ENCODE results near the gene AGL. TPM values are rescaled to one million over a fixed set of nuclear protein-coding genes. Genes with fewer than 3 reads are reported as not detected.

Gene AGL
- total and polyA plus RNA-seq, 12 donors: 10.5 to 73.1 (median 54.6) TPM

DNA sequence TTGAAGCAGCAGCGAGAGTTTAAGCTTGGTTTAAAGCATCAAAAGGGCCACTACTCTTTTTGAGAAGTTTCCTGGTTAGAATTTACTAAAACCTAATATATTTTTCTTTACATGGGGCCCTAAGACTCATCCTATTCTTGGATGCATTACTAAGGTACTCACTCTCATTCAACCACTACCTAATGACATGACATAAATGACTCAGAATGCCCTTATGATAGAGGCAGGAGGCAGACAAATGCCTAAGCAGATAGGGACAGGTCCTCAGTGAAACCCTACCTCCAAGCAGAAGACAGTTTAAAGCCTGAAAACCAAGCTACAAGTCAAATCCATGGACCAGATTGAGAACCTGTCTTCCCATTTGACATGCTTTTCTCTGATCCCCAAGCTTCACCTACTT lies 85.4 kb downstream of the AGL start:
- H3K9me3 ChIP-seq: no peaks in the 10 kb centered on the region
- H3K4me3 ChIP-seq: no peak overlapping the region
- no peak for DNase-seq
- no peak for ATAC-seq
- peaks cover 0 to 3% (median 0%) of the 10 kb centered on the region in 7 donors for H3K27me3 ChIP-seq
- intact Hi-C loops (cut with DNase I): loop anchor here in 1 of 10 donors (5.0 kb wide), 1 partner anchor 42 kb away; no protein-coding TSS in a partner anchor
- H3K4me1 ChIP-seq: no peaks in the 10 kb centered on the region
- 84 to 85% methylated on average over 1 of the region's 1 CpG for WGBS, 2 donors
- no peak overlapping the region for H3K27ac ChIP-seq
- TF ChIP-seq, protein P1, sequence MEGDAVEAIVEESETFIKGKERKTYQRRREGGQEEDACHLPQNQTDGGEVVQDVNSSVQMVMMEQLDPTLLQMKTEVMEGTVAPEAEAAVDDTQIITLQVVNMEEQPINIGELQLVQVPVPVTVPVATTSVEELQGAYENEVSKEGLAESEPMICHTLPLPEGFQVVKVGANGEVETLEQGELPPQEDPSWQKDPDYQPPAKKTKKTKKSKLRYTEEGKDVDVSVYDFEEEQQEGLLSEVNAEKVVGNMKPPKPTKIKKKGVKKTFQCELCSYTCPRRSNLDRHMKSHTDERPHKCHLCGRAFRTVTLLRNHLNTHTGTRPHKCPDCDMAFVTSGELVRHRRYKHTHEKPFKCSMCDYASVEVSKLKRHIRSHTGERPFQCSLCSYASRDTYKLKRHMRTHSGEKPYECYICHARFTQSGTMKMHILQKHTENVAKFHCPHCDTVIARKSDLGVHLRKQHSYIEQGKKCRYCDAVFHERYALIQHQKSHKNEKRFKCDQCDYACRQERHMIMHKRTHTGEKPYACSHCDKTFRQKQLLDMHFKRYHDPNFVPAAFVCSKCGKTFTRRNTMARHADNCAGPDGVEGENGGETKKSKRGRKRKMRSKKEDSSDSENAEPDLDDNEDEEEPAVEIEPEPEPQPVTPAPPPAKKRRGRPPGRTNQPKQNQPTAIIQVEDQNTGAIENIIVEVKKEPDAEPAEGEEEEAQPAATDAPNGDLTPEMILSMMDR (IDR thresholded peaks at IDR 0.05): no peak
- H3K36me3 ChIP-seq: no peaks in the 10 kb centered on the region

DNA sequence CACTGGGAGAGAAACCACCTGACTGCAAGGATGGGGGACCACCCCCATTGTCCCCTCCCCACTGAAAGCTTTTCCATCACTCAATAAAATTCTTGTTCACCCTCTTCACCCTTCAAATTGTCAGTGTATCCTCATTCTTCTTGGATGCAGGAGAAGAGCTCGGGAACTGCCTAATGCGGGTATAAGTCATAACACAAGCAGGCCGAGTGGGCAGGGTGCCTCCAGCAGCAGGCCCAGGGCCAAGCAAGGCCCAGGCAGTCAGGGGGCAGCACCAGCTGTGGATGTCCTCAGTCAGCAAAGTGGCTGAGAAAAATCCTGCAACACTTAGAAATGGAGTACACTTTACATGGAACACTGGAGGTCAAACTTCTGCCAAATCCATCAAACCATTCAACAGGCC lies 85.9 kb downstream of the AGL start:
- intact Hi-C loops (cut with DNase I): loop anchor here in 1 of 10 donors (5.0 kb wide), 1 partner anchor 41 kb away; no protein-coding TSS in a partner anchor
- WGBS, 2 donors: 94 to 97% methylated on average over 3 of the region's 3 CpGs
- TF ChIP-seq, protein P1 (IDR thresholded peaks at IDR 0.05): no peak
- no peak for ATAC-seq
- no peak overlapping the region for H3K27ac ChIP-seq
- H3K4me3 ChIP-seq: no peak overlapping the region
- H3K27me3 ChIP-seq: peaks cover 0 to 3% (median 0%) of the 10 kb centered on the region in 7 donors
- DNase-seq: no peak
- H3K36me3 ChIP-seq: no peaks in the 10 kb centered on the region
- H3K4me1 ChIP-seq: no peaks in the 10 kb centered on the region
- H3K9me3 ChIP-seq: no peaks in the 10 kb centered on the region

DNA sequence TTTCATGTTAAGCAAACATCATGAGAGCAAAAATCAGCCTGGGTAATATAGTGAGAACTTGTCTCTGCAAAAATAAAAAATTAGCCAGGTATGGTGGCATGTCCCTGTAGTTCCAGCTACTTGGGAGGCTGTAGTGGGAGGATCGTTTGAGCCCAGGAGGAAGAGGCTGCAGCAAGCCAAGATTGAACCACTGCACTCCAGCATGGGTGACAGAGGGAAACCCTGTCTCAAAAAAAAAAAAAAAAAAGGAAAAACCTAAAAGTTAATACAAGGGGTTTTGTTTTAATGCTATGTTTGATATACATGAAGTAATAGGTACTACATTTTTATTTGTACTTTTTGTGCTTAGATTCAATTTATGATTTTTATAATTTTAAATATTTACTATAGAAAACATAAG lies 92.6 kb downstream of the AGL start:
- TF ChIP-seq, protein P1 (IDR thresholded peaks at IDR 0.05): no peak
- Histone ChIP-seq H3K4me1 (peaks cover 0 to 3% (median 0%) of the 10 kb centered on the region in 9 donors), H3K27ac (no peak overlapping the region), H3K4me3 (no peak overlapping the region), H3K9me3 (no peaks in the 10 kb centered on the region), H3K27me3 (no peaks in the 10 kb centered on the region), H3K36me3 (no peaks in the 10 kb centered on the region)
- no peak for DNase-seq
- intact Hi-C loops (cut with DNase I): loop anchor here in 1 of 10 donors (10.0 kb wide), 1 partner anchor 62 kb away; no protein-coding TSS in a partner anchor
- no peak for ATAC-seq
- 74 to 77% methylated on average over 1 of the region's 1 CpG for WGBS, 2 donors

DNA sequence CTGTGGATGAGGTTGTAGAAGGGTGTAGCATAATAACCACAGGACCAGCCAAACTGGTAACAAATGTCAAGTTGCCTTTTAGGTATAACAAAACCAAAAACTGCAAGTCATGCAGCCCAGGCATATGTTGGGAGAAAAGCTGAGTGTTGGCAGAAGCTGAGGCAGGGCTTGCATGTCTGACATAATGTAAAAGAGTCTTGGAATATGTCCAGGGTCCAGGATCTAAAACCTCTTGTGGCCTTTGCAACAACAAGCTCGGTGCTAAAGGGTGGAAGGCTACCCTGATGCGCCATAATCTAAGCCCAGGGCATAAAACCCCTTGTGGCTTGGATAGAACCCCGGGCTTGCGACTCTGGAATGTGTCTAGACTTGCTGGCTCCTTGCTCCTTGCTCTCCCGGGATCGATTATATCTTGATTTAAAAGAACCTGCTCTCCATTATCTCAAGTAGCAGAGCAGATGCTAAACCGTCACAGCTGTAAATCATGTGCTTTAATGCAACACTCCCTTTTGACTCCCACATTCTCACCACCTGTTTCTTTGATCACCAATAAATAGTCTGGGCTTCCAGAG lies 93.1 kb downstream of the AGL start:
- no peak for DNase-seq
- TF ChIP-seq, protein P1 (IDR thresholded peaks at IDR 0.05): no peak
- ATAC-seq: no peak
- no peak overlapping the region for H3K4me3 ChIP-seq
- H3K36me3 ChIP-seq: no peaks in the 10 kb centered on the region
- no peaks in the 10 kb centered on the region for H3K9me3 ChIP-seq
- WGBS, 2 donors: 28 to 33% methylated on average over 7 of the region's 7 CpGs
- no peak overlapping the region for H3K27ac ChIP-seq
- H3K27me3 ChIP-seq: no peaks in the 10 kb centered on the region
- intact Hi-C loops (cut with DNase I): loop anchor here in 1 of 10 donors (10.0 kb wide), 1 partner anchor 61 kb away; no protein-coding TSS in a partner anchor
- H3K4me1 ChIP-seq: peaks cover 0 to 3% (median 0%) of the 10 kb centered on the region in 9 donors
